ENCODE data around the gene PIP4K2A. TPM values are rescaled to one million over a fixed set of nuclear protein-coding genes. Genes with fewer than 3 reads are reported as not detected.

Gene PIP4K2A
- total and polyA plus RNA-seq, 2 of the 13 experiments (the other 11 are each of a cell fraction or from before 2014, with no cell fraction given), result 9.1 to 22.6 TPM

DNA sequence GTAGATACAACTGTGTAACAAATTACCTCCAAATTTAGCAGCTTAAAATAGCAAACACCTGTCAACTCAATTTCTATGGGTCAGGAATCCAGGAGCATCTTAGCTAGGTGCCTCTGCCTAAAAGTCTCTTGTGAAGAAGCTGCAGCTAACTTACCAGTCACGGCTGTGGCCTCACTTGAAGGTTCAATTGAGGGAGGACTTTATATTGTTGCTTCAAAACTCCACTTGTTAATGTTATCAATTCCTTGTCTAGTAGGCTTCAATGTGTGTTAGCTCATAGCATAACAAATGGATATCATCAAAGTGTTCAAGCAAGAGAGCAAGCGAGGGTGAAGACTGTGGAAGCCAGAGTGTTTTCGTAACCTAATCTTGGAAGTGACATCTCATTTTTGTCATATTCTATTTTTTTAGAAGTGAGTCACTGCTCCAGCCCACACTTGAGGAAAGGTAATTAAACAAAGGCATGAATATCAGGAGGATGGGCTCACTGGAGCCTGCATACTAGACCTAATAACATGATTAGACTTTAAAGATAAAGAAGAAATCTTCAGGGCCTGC, 196.1 kb downstream of the PIP4K2A start:
- 42% methylated on average over 3 of the region's 3 CpGs for WGBS (ENCODE audit: low lambda C conversion rate)
- intact Hi-C loops (cut with micrococcal nuclease; ENCODE audit: unreplicated experiment) (loop anchor here (10.0 kb wide), 1 partner anchor 193 kb away; the partner anchor contains the start of gene BMI1), in situ Hi-C loops (cut with HindIII; ENCODE audit: extremely low pct_ligation_motif_present, low pct_unique_long_range_greater_than_20kb) (no loop called here)
- ATAC-seq, result no peak
- Histone ChIP-seq H4K20me1 (ENCODE audit: insufficient read depth, low read length) (no peaks in the 10 kb centered on the region), H3K4me1 (ENCODE audit: insufficient read depth, low read length) (peaks cover 11% of the 10 kb centered on the region), H3K9ac (ENCODE audit: insufficient read depth, low read depth, low read length) (no peak overlapping the region), H3K9me3 (ENCODE audit: low read length) (no peaks in the 10 kb centered on the region), H2AFZ (ENCODE audit: low read length) (no peak overlapping the region), H3K4me2 (ENCODE audit: low read depth, low read length) (no peak overlapping the region), H3K27me3 (ENCODE audit: control insufficient read depth in 1 of 2, insufficient read depth in 2 of 2, low read length in 2 of 2) (peaks cover 0 to 16% of the 10 kb centered on the region in 2 experiments; a peak in 3 of 5 replicates), H3K27ac (ENCODE audit: extremely low read length, insufficient read depth, low read length) (no peak overlapping the region), H3K4me3 (replicated peaks in 1 of 3; ENCODE audit: insufficient read depth in 1 of 3, low read depth in 2 of 3, low read length in 3 of 3) (no peak overlapping the region), H3K79me2 (ENCODE audit: insufficient read depth, low read length) (no peaks in the 10 kb centered on the region), H3K36me3 (replicated peaks in 1 of 2; ENCODE audit: control insufficient read depth in 1 of 2, insufficient read depth in 2 of 2, low read length in 2 of 2) (no peaks in the 10 kb centered on the region)
- no peak for FAIRE-seq
- BruUV-seq (replicated peaks), result no TSS peak
- ChIA-PET POLR2A (no interaction called here), CTCF (ENCODE audit: low intra/inter-chr PET ratio, low total read pairs) (no interaction called here)
- no peak for DNase-seq (ENCODE audit: low spot score)
- TF ChIP-seq, protein P1, sequence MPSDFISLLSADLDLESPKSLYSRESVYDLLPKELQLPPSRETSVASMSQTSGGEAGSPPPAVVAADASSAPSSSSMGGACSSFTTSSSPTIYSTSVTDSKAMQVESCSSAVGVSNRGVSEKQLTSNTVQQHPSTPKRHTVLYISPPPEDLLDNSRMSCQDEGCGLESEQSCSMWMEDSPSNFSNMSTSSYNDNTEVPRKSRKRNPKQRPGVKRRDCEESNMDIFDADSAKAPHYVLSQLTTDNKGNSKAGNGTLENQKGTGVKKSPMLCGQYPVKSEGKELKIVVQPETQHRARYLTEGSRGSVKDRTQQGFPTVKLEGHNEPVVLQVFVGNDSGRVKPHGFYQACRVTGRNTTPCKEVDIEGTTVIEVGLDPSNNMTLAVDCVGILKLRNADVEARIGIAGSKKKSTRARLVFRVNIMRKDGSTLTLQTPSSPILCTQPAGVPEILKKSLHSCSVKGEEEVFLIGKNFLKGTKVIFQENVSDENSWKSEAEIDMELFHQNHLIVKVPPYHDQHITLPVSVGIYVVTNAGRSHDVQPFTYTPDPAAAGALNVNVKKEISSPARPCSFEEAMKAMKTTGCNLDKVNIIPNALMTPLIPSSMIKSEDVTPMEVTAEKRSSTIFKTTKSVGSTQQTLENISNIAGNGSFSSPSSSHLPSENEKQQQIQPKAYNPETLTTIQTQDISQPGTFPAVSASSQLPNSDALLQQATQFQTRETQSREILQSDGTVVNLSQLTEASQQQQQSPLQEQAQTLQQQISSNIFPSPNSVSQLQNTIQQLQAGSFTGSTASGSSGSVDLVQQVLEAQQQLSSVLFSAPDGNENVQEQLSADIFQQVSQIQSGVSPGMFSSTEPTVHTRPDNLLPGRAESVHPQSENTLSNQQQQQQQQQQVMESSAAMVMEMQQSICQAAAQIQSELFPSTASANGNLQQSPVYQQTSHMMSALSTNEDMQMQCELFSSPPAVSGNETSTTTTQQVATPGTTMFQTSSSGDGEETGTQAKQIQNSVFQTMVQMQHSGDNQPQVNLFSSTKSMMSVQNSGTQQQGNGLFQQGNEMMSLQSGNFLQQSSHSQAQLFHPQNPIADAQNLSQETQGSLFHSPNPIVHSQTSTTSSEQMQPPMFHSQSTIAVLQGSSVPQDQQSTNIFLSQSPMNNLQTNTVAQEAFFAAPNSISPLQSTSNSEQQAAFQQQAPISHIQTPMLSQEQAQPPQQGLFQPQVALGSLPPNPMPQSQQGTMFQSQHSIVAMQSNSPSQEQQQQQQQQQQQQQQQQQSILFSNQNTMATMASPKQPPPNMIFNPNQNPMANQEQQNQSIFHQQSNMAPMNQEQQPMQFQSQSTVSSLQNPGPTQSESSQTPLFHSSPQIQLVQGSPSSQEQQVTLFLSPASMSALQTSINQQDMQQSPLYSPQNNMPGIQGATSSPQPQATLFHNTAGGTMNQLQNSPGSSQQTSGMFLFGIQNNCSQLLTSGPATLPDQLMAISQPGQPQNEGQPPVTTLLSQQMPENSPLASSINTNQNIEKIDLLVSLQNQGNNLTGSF (CRISPR knock-in tag; IDR thresholded peaks at IDR 0.05), result no peak
- TF ChIP-seq ZNF136 (CRISPR knock-in tag; IDR thresholded peaks at IDR 0.05; ENCODE audit: low read depth), result no peak
- TF ChIP-seq RFX5 (IDR thresholded peaks at IDR 0.05; ENCODE audit: low read depth, low read length), result no peak
- no peak for TF ChIP-seq ZNF747 (CRISPR knock-in tag; IDR thresholded peaks at IDR 0.05; ENCODE audit: borderline replicate concordance)
- no peak for TF ChIP-seq JDP2 (CRISPR knock-in tag; IDR thresholded peaks at IDR 0.05; ENCODE audit: borderline replicate concordance)
- no peak for TF ChIP-seq JARID2 (CRISPR knock-in tag; IDR thresholded peaks at IDR 0.05; ENCODE audit: insufficient replicate concordance)
- TF ChIP-seq, protein P2, sequence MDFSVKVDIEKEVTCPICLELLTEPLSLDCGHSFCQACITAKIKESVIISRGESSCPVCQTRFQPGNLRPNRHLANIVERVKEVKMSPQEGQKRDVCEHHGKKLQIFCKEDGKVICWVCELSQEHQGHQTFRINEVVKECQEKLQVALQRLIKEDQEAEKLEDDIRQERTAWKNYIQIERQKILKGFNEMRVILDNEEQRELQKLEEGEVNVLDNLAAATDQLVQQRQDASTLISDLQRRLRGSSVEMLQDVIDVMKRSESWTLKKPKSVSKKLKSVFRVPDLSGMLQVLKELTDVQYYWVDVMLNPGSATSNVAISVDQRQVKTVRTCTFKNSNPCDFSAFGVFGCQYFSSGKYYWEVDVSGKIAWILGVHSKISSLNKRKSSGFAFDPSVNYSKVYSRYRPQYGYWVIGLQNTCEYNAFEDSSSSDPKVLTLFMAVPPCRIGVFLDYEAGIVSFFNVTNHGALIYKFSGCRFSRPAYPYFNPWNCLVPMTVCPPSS (IDR thresholded peaks at IDR 0.05), result no peak
- TF ChIP-seq, protein P3, sequence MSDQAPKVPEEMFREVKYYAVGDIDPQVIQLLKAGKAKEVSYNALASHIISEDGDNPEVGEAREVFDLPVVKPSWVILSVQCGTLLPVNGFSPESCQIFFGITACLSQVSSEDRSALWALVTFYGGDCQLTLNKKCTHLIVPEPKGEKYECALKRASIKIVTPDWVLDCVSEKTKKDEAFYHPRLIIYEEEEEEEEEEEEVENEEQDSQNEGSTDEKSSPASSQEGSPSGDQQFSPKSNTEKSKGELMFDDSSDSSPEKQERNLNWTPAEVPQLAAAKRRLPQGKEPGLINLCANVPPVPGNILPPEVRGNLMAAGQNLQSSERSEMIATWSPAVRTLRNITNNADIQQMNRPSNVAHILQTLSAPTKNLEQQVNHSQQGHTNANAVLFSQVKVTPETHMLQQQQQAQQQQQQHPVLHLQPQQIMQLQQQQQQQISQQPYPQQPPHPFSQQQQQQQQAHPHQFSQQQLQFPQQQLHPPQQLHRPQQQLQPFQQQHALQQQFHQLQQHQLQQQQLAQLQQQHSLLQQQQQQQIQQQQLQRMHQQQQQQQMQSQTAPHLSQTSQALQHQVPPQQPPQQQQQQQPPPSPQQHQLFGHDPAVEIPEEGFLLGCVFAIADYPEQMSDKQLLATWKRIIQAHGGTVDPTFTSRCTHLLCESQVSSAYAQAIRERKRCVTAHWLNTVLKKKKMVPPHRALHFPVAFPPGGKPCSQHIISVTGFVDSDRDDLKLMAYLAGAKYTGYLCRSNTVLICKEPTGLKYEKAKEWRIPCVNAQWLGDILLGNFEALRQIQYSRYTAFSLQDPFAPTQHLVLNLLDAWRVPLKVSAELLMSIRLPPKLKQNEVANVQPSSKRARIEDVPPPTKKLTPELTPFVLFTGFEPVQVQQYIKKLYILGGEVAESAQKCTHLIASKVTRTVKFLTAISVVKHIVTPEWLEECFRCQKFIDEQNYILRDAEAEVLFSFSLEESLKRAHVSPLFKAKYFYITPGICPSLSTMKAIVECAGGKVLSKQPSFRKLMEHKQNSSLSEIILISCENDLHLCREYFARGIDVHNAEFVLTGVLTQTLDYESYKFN (CRISPR knock-in tag; conservative IDR thresholded peaks at IDR 0.05), result no peak
- TF ChIP-seq HDAC2 (CRISPR knock-in tag; IDR thresholded peaks at IDR 0.05), result no peak
- TF ChIP-seq HOXA9 (CRISPR knock-in tag; IDR thresholded peaks at IDR 0.05; ENCODE audit: borderline replicate concordance), result no peak
- no peak for TF ChIP-seq ZNF468 (CRISPR knock-in tag; IDR thresholded peaks at IDR 0.05)
- TF ChIP-seq, protein P4, sequence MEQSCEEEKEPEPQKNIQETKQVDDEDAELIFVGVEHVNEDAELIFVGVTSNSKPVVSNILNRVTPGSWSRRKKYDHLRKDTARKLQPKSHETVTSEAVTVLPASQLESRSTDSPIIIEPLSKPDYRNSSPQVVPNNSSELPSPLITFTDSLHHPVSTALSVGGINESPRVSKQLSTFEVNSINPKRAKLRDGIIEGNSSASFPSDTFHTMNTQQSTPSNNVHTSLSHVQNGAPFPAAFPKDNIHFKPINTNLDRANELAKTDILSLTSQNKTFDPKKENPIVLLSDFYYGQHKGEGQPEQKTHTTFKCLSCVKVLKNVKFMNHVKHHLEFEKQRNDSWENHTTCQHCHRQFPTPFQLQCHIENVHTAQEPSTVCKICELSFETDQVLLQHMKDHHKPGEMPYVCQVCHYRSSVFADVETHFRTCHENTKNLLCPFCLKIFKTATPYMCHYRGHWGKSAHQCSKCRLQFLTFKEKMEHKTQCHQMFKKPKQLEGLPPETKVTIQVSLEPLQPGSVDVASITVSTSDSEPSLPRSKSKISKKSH (CRISPR knock-in tag; IDR thresholded peaks at IDR 0.05; ENCODE audit: borderline replicate concordance), result no peak
- no peak for TF ChIP-seq TP53 (CRISPR knock-in tag; conservative IDR thresholded peaks at IDR 0.05)
